ENCODE measurements around the gene SLC47A1. TPM values are rescaled to one million over a fixed set of nuclear protein-coding genes. Genes with fewer than 3 reads are reported as not detected.

The SLC47A1 gene
- total and polyA plus RNA-seq, 8 donors = 0.25 to 1.3 (median 0.81) TPM; not detected in 2

GRCh38 chr17:19553036-19553435, 19.4 kb downstream of the SLC47A1 start:
- whole genome bisulfite sequencing, 5 donors = 89 to 95% (median 92%) methylated on average over 8 of the region's 8 CpGs
- intact Hi-C loops (cut with DNase I; ENCODE audit: low total_unique reads) = no loop called here
- Histone ChIP-seq H3K27me3 (no peaks in the 10 kb centered on the region), H3K4me1 (peaks cover 0 to 7% (median 0%) of the 10 kb centered on the region in 4 donors), H3K9me3 (peaks cover 0 to 4% (median 0%) of the 10 kb centered on the region in 4 donors), H3K27ac (no peak overlapping the region), H3K36me3 (no peaks in the 10 kb centered on the region), H3K4me3 (no peak overlapping the region)
- TF ChIP-seq CTCF (IDR thresholded peaks at IDR 0.05) = no peak
- no peak for TF ChIP-seq POLR2AphosphoS5 (IDR thresholded peaks at IDR 0.05)
- TF ChIP-seq EP300 (IDR thresholded peaks at IDR 0.05) = no peak
- no peak for TF ChIP-seq POLR2A (IDR thresholded peaks at IDR 0.05)
- DNase-seq = no peak

- H3K9me3 ChIP-seq = peaks cover 0 to 10% (median 0%) of the 10 kb centered on the region in 4 donors
- H3K36me3 ChIP-seq = no peaks in the 10 kb centered on the region
- H3K27me3 ChIP-seq = no peaks in the 10 kb centered on the region
- H3K4me3 ChIP-seq = no peak overlapping the region
- no peak overlapping the region for H3K27ac ChIP-seq
- DNase-seq = peak in 1 of 2 donors; percentile 40
- intact Hi-C loops (cut with DNase I; ENCODE audit: low total_unique reads) = no loop called here
- TF ChIP-seq EP300 (IDR thresholded peaks at IDR 0.05) (no peak), POLR2A (IDR thresholded peaks at IDR 0.05) (no peak), POLR2AphosphoS5 (IDR thresholded peaks at IDR 0.05) (no peak), CTCF (IDR thresholded peaks at IDR 0.05) (no peak)
- peaks cover 0 to 7% (median 0%) of the 10 kb centered on the region in 4 donors for H3K4me1 ChIP-seq
- 50 to 63% (median 61%) methylated on average over 9 of the region's 9 CpGs for WGBS, 5 donors
Observed at GRCh38 chr17:19554393-19554792, 20.7 kb downstream of the SLC47A1 start.

- intact Hi-C loops (cut with DNase I; ENCODE audit: low total_unique reads) = no loop called here
- Histone ChIP-seq H3K9me3 (peaks cover 0 to 10% (median 0%) of the 10 kb centered on the region in 4 donors), H3K4me1 (peaks cover 0 to 7% (median 0%) of the 10 kb centered on the region in 4 donors), H3K4me3 (no peak overlapping the region), H3K27ac (no peak overlapping the region), H3K36me3 (no peaks in the 10 kb centered on the region), H3K27me3 (no peaks in the 10 kb centered on the region)
- TF ChIP-seq POLR2A (IDR thresholded peaks at IDR 0.05) (no peak), POLR2AphosphoS5 (IDR thresholded peaks at IDR 0.05) (no peak), CTCF (IDR thresholded peaks at IDR 0.05) (no peak), EP300 (IDR thresholded peaks at IDR 0.05) (no peak)
- 81 to 94% (median 89%) methylated on average over 5 to 11 of the region's 11 CpGs for WGBS, 5 donors
- DNase-seq = no peak
Observed at GRCh38 chr17:19555746-19556145, 22.1 kb downstream of the SLC47A1 start.

DNA sequence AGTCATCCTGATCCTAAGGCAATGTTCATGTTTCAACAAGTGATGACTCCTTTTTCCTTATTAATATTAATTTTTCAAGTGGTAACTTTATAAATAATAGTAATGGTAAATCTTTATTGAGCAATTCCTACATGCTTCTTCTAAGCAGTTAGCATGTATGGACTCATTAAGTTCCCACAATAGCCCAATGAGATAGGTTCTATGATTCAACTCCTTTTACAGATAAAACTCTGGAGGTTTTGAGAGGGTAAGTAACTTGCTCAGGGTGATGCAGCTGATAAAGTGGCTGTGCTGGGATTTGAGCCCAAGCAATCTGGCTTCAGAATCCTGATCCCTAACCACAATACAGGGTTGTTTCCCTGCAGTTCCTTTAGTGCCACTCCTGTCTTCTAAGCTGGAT, 25.3 kb downstream of the SLC47A1 start:
- Histone ChIP-seq H3K27ac (no peak overlapping the region), H3K36me3 (no peaks in the 10 kb centered on the region), H3K27me3 (peaks cover 0 to 6% (median 0%) of the 10 kb centered on the region in 3 donors), H3K4me3 (no peak overlapping the region), H3K9me3 (peaks cover 0 to 10% (median 0%) of the 10 kb centered on the region in 4 donors), H3K4me1 (no peaks in the 10 kb centered on the region)
- no peak for TF ChIP-seq EP300 (IDR thresholded peaks at IDR 0.05)
- TF ChIP-seq POLR2AphosphoS5 (IDR thresholded peaks at IDR 0.05) = no peak
- TF ChIP-seq POLR2A (IDR thresholded peaks at IDR 0.05) = no peak
- TF ChIP-seq CTCF (IDR thresholded peaks at IDR 0.05) = no peak
- DNase-seq = no peak
- intact Hi-C loops (cut with DNase I; ENCODE audit: low total_unique reads) = no loop called here

Data from stomach (tissue), 9 donors.